T-cell (primary cell): ENCODE results near the gene XBP1. TPM values are rescaled to one million over a fixed set of nuclear protein-coding genes. Genes with fewer than 3 reads are reported as not detected.
"Not testable (repeated sequence)": the region's sequence is repeated elsewhere in the genome, so short reads cannot be mapped to it uniquely, and the experiment has no call there.

Experiments
- ATAC-seq, 4 experiments: fragments of 200-7000 bp in 3 of 4; fragments of 150-1000 bp in 1 of 4; cut with Tn5 transposase; replicated peaks in 1 of 4; 1 replicate in 3 of 4; 2 replicates in 1 of 4; pipeline ENCODE4 v1.10.0; 2021; ENCODE audit warnings: moderate library complexity in 3 of 4, mild to moderate bottlenecking in 2 of 4, moderate number of reproducible peaks in 1 of 4
- CTCF ChIA-PET, 2 donors: fragments of 300-600 bp; sonication (Branson Sonifier 250); formaldehyde crosslinking; loops; one replicate each; lab custom pipeline; 2022; ENCODE audit warnings: antibody characterized with exemption in 2 of 2; lab: Charles Lee
- POLR2A ChIA-PET, 2 donors: fragments of 300-600 bp; sonication (Branson Sonifier 250); formaldehyde crosslinking; loops; one replicate each; lab custom pipeline; 2022; ENCODE audit warnings: antibody characterized with exemption in 2 of 2; lab: Charles Lee
- DNase-seq, 35 experiments: peaks; one replicate each; pipeline versions ENCODE4 v3.0.0 to v3.0.0-alpha.2; 2013 to 2023
- H3K27ac ChIP-seq: one replicate; pipeline ENCODE4 v1.5.1; 2013; ENCODE audit warnings: low read length
- H3K27me3 ChIP-seq, 2 experiments: replicated peaks in 1 of 2; 1 replicate in 1 of 2; 2 replicates in 1 of 2; pipeline versions ENCODE4 v1.6.1 to v1.7.0; 2013; ENCODE audit warnings: low read length in 1 of 2, mixed read lengths in 1 of 2; ENCODE audit not compliant: control insufficient read depth in 2 of 2, insufficient read depth in 2 of 2; ENCODE audit errors: extremely low read depth in 1 of 2
- H3K36me3 ChIP-seq, 2 donors: 1 replicate in 1 of 2; 2 replicates in 1 of 2; pipeline versions ENCODE4 v1.6.1 to v1.7.0; 2013; ENCODE audit warnings: low read length in 1 of 2; ENCODE audit not compliant: control insufficient read depth in 2 of 2, insufficient read depth in 1 of 2; ENCODE audit errors: extremely low read depth in 1 of 2
- H3K4me1 ChIP-seq, 2 experiments: 1 replicate in 1 of 2; 2 replicates in 1 of 2; pipeline versions ENCODE4 v1.6.1 to v1.7.0; 2013; ENCODE audit warnings: low read length in 2 of 2, mixed read lengths in 1 of 2; ENCODE audit not compliant: insufficient read depth in 2 of 2, control insufficient read depth in 1 of 2; ENCODE audit errors: extremely low read depth in 1 of 2
- H3K4me3 ChIP-seq, 2 donors: 1 replicate in 1 of 2; 2 replicates in 1 of 2; pipeline versions ENCODE4 v1.5.1 to v1.7.0; 2013; ENCODE audit warnings: mild to moderate bottlenecking in 2 of 2, low read length in 1 of 2, moderate library complexity in 1 of 2; ENCODE audit not compliant: control insufficient read depth in 1 of 2; ENCODE audit errors: extremely low read depth in 1 of 2
- H3K9me3 ChIP-seq: 2 replicates; pipeline ENCODE4 v1.7.0; 2013
- H3K27ac Mint-ChIP-seq, 2 donors: one replicate each; pipeline ENCODE4 v1.8.0; 2020 to 2021; ENCODE audit warnings: mild to moderate bottlenecking in 2 of 2, mixed read lengths in 2 of 2
- H3K27me3 Mint-ChIP-seq, 2 donors: one replicate each; pipeline ENCODE4 v1.8.0; 2021 to 2022; ENCODE audit warnings: mixed read lengths in 2 of 2
- H3K36me3 Mint-ChIP-seq: one replicate; pipeline ENCODE4 v1.8.0; 2021; ENCODE audit warnings: mixed read lengths
- H3K4me1 Mint-ChIP-seq, 3 donors: one replicate each; pipeline ENCODE4 v1.8.0; 2020 to 2022; ENCODE audit warnings: mixed read lengths in 3 of 3, mild to moderate bottlenecking in 1 of 3
- H3K4me3 Mint-ChIP-seq, 3 donors: one replicate each; pipeline ENCODE4 v1.8.0; 2020 to 2022; ENCODE audit warnings: mild to moderate bottlenecking in 3 of 3, mixed read lengths in 3 of 3, moderate library complexity in 3 of 3
- H3K9me3 Mint-ChIP-seq, 3 donors: one replicate each; pipeline ENCODE4 v1.8.0; 2020 to 2022; ENCODE audit warnings: mixed read lengths in 3 of 3
- WGBS: methylation state at CpG from one replicate; pipeline ENCODE4 v1.1.5; 2013; ENCODE audit warnings: missing lambda C conversion rate; ENCODE audit not compliant: insufficient coverage; 5-methylcytosine and 5-hydroxymethylcytosine counted together
- total RNA-seq, 35 experiments: library from RNA in 6 of 35; stranded (reverse) in 6 of 35; fragments of 120-200 nt in 1 of 35; gene quantifications; one replicate each; pipeline versions ENCODE4 v1.2.1 to v1.2.4 and lab custom pipeline; 2013 to 2026

XBP1 gene
- 100 to 1,000 TPM; 132 to 205 (median 140) TPM for total RNA-seq
- 147 TPM for total RNA-seq (2013)
- total RNA-seq (lab: John Stamatoyannopoulos, UW): 133 to 418 (median 245) reads per million in 29 experiments

- Histone ChIP-seq H3K9me3 (no peaks in the 10 kb centered on the region), H3K27me3 (no peaks in the 10 kb centered on the region), H3K4me3 (peak within 1 kb of the TSS; percentile 74 to 99), H3K27ac (peak within 1 kb of the TSS; percentile 88), H3K36me3 (peaks cover 10 to 31% of the 10 kb centered on the region in 2 donors), H3K4me1 (peaks cover 19 to 42% of the 10 kb centered on the region in 2 experiments)
- peaks cover 49 to 60% (median 58%) of the 10 kb centered on the region in 3 donors for H3K4me1 Mint-ChIP-seq
- ChIA-PET POLR2A (interaction anchor here (0.5 to 2.8 kb wide), 11 partner anchors 9 to 1522 kb away, joined by 3 to 23 read pairs (median 5); partner anchors contain the start of genes KREMEN1 (in 1 of the 2) and ZNRF3 (in 1 of the 2)), CTCF (interaction anchor here in 1 of 2 donors (1.1 to 4.9 kb wide), 4 partner anchors 10 to 32 kb away, joined by 3 to 35 read pairs (median 8); no protein-coding TSS in a partner anchor)
- under 1% methylated on average over 74 of the region's 78 CpGs for WGBS
- peak within 1 kb of the TSS; percentile 98 to 99 for H3K27ac Mint-ChIP-seq
- ATAC-seq (peak; percentile 94 to 97 (median 96)), DNase-seq (peak; percentile 69 to 95 (median 82))
- H3K27me3 Mint-ChIP-seq: no peaks in the 10 kb centered on the region
- no peaks in the 10 kb centered on the region for H3K9me3 Mint-ChIP-seq
- H3K4me3 Mint-ChIP-seq: peak within 1 kb of the TSS; percentile 92 to 97 (median 94)
- H3K36me3 Mint-ChIP-seq: peaks cover 27% of the 10 kb centered on the region
Measured at GRCh38 chr22:28800308-28801041, at the start of gene XBP1. Gene XBP1 (minus strand): TSS chr22:28800569.

- no peaks in the 10 kb centered on the region for H3K27me3 ChIP-seq
- Mint-ChIP-seq H3K27me3 (no peaks in the 10 kb centered on the region), H3K9me3 (peaks cover 0 to 11% (median 4%) of the 10 kb centered on the region in 3 donors), H3K4me3 (no peak overlapping the region), H3K36me3 (peaks cover 10% of the 10 kb centered on the region), H3K27ac (no peak overlapping the region), H3K4me1 (peaks cover 0 to 5% (median 0%) of the 10 kb centered on the region in 3 donors)
- ChIA-PET POLR2A (no interaction called here), CTCF (no interaction called here)
- H3K4me1 ChIP-seq: no peaks in the 10 kb centered on the region
- WGBS: 80% methylated on average over 1 of the region's 2 CpGs
- no peak overlapping the region for H3K27ac ChIP-seq
- no peak for ATAC-seq
- H3K36me3 ChIP-seq: no peaks in the 10 kb centered on the region
- H3K9me3 ChIP-seq: no peaks in the 10 kb centered on the region
- no peak overlapping the region for H3K4me3 ChIP-seq
- no peak for DNase-seq
Measured at GRCh38 chr22:28846994-28847393, 46.6 kb upstream of the XBP1 start.

GRCh38 chr22:28844277-28844676 lies 43.9 kb upstream of the XBP1 start:
- H3K9me3 ChIP-seq, DNase-seq, H3K4me1 Mint-ChIP-seq, H3K27ac Mint-ChIP-seq, ATAC-seq, H3K27me3 Mint-ChIP-seq, H3K27me3 ChIP-seq, H3K4me3 ChIP-seq, H3K4me1 ChIP-seq, H3K36me3 ChIP-seq, H3K36me3 Mint-ChIP-seq, H3K4me3 Mint-ChIP-seq, H3K27ac ChIP-seq: not testable (repeated sequence)
- CTCF ChIA-PET: interaction anchor here in 1 of 2 donors (0.7 to 1.0 kb wide), 2 partner anchors 196 to 413 kb away, joined by 3 to 5 read pairs; no protein-coding TSS in a partner anchor
- no CpG with 5 or more reads among the region's 2 CpGs for WGBS
- POLR2A ChIA-PET: interaction anchor here (0.5 to 0.6 kb wide), 2 partner anchors 78 to 245 kb away, joined by 3 read pairs; no protein-coding TSS in a partner anchor
- H3K9me3 Mint-ChIP-seq: peaks cover 0 to 11% (median 4%) of the 10 kb centered on the region in 3 donors

GRCh38 chr22:28843633-28844032 lies 43.3 kb upstream of the XBP1 start:
- CTCF ChIA-PET: interaction anchor here in 1 of 2 donors (0.7 to 1.0 kb wide), 2 partner anchors 197 to 413 kb away, joined by 3 to 5 read pairs; no protein-coding TSS in a partner anchor
- H3K27me3 Mint-ChIP-seq: no peaks in the 10 kb centered on the region
- no peak overlapping the region for H3K27ac Mint-ChIP-seq
- ATAC-seq (no peak), DNase-seq (no peak)
- H3K9me3 Mint-ChIP-seq: peaks cover 0 to 11% (median 4%) of the 10 kb centered on the region in 3 donors
- no peaks in the 10 kb centered on the region for H3K27me3 ChIP-seq
- H3K4me3 ChIP-seq: no peak overlapping the region
- H3K4me1 ChIP-seq: no peaks in the 10 kb centered on the region
- H3K27ac ChIP-seq: no peak overlapping the region
- H3K36me3 Mint-ChIP-seq: peaks cover 6% of the 10 kb centered on the region
- no peaks in the 10 kb centered on the region for H3K9me3 ChIP-seq
- POLR2A ChIA-PET: interaction anchor here (0.5 to 0.6 kb wide), 2 partner anchors 77 to 244 kb away, joined by 3 read pairs; no protein-coding TSS in a partner anchor
- peaks cover 0 to 5% (median 0%) of the 10 kb centered on the region in 3 donors for H3K4me1 Mint-ChIP-seq
- no peak overlapping the region for H3K4me3 Mint-ChIP-seq
- no peaks in the 10 kb centered on the region for H3K36me3 ChIP-seq
- WGBS: no CpG with 5 or more reads among the region's 2 CpGs

- Mint-ChIP-seq H3K4me3 (no peak overlapping the region), H3K27ac (no peak overlapping the region)
- CTCF ChIA-PET: no interaction called here
Measured at GRCh38 chr22:28841111-28841510, 40.7 kb upstream of the XBP1 start.

GRCh38 chr22:28838971-28839370 lies 38.6 kb upstream of the XBP1 start:
- ChIA-PET CTCF (no interaction called here), POLR2A (interaction anchor here in 1 of 2 donors (0.7 kb wide), 1 partner anchor 472 kb away, joined by 3 read pairs; no protein-coding TSS in a partner anchor)
- Mint-ChIP-seq H3K4me3 (no peak overlapping the region), H3K9me3 (no peaks in the 10 kb centered on the region), H3K27me3 (no peaks in the 10 kb centered on the region), H3K27ac (no peak overlapping the region), H3K4me1 (peaks cover 0 to under 1% (median 0%) of the 10 kb centered on the region in 3 donors), H3K36me3 (peaks cover 10% of the 10 kb centered on the region)
- Histone ChIP-seq H3K4me1 (no peaks in the 10 kb centered on the region), H3K27ac (no peak overlapping the region), H3K27me3 (no peaks in the 10 kb centered on the region), H3K9me3 (no peaks in the 10 kb centered on the region), H3K36me3 (no peaks in the 10 kb centered on the region), H3K4me3 (no peak overlapping the region)
- no peak for DNase-seq
- ATAC-seq: no peak
- WGBS: 94% methylated on average over 2 of the region's 5 CpGs

More at GRCh38 chr22:28841111-28841510, 40.7 kb upstream of the XBP1 start:
- DNase-seq: no peak
- no peaks in the 10 kb centered on the region for H3K27me3 ChIP-seq
- Mint-ChIP-seq H3K27me3 (no peaks in the 10 kb centered on the region), H3K9me3 (peaks cover 0 to under 1% (median 0%) of the 10 kb centered on the region in 3 donors), H3K36me3 (peaks cover 8% of the 10 kb centered on the region), H3K4me1 (peaks cover 0 to 5% (median 0%) of the 10 kb centered on the region in 3 donors)
- H3K36me3 ChIP-seq: no peaks in the 10 kb centered on the region
- ATAC-seq: no peak
- no peaks in the 10 kb centered on the region for H3K4me1 ChIP-seq
- H3K9me3 ChIP-seq: no peaks in the 10 kb centered on the region
- no peak overlapping the region for H3K27ac ChIP-seq
- H3K4me3 ChIP-seq: no peak overlapping the region
- POLR2A ChIA-PET: no interaction called here
- 88% methylated on average over 3 of the region's 5 CpGs for WGBS
